K562 (cell line): Measurements from ENCODE around the gene LSP1. TPM values are rescaled to one million over a fixed set of nuclear protein-coding genes. Genes with fewer than 3 reads are reported as not detected.

Experiments used
- ATAC-seq: fragments of 200-7000 bp; cut with Tn5 transposase; 3 replicates; pipeline ENCODE4 v1.9.1; 2020; ENCODE audit warnings: moderate library complexity
- BruUV-seq: library from RNA; stranded (reverse); fragments of 400-500 nt; replicated peaks from 2 replicates; lab custom pipeline; 2021; lab: Mats Ljungman, UMichigan
- CTCF ChIA-PET: fragments of 300-600 bp; formaldehyde crosslinking; extraction: SDS; loops from one replicate; lab custom pipeline; 2021; ENCODE audit warnings: low intra/inter-chr PET ratio; lab: Yijun Ruan, JAX
- POLR2A ChIA-PET: fragments of 300-600, 350-650 bp; sonication (Branson Sonifier 250); formaldehyde crosslinking; extraction: SDS; loops from one replicate; lab custom pipeline; 2021; ENCODE audit warnings: antibody characterized with exemption, inconsistent platforms; lab: Yijun Ruan, JAX
- DNase-seq, 4 experiments: peaks; one replicate each; pipeline versions ENCODE4 v3.0.0 to v3.0.0-alpha.2; 2011 to 2018; ENCODE audit warnings: low spot score in 3 of 4, mixed read lengths in 3 of 4; ENCODE audit errors: extremely low read depth in 1 of 4
- FAIRE-seq: peaks from 2 replicates; lab custom pipeline; 2011; peaks lifted over from hg19 to GRCh38; lab: Jason Lieb, UNC
- H2AFZ ChIP-seq: 2 replicates; pipeline ENCODE4 v1.6.0; 2011; ENCODE audit warnings: low read depth, low read length, control low read depth, inconsistent platforms
- H3K27ac ChIP-seq: fragments of 200-600 bp; 3 replicates; pipeline ENCODE4 v1.8.0; 2011; ENCODE audit warnings: low read depth, mild to moderate bottlenecking, control low read depth, inconsistent platforms, low read length, moderate library complexity, mixed read lengths; ENCODE audit errors: extremely low read depth
- H3K27me3 ChIP-seq, 2 experiments: fragments of 300-600 bp in 1 of 2; 2 replicates in 1 of 2; 3 replicates in 1 of 2; pipeline versions ENCODE4 v1.6.0 to v1.8.0; 2011; ENCODE audit warnings: inconsistent platforms in 2 of 2, low read length in 2 of 2, mild to moderate bottlenecking in 1 of 2, mixed read lengths in 1 of 2, moderate library complexity in 1 of 2; ENCODE audit not compliant: control insufficient read depth in 2 of 2, insufficient read depth in 2 of 2
- H3K36me3 ChIP-seq: fragments of 300-600 bp; 3 replicates; pipeline ENCODE4 v1.8.0; 2011; ENCODE audit warnings: mild to moderate bottlenecking, low read length, inconsistent platforms; ENCODE audit not compliant: control insufficient read depth, insufficient read depth
- H3K4me1 ChIP-seq, 2 experiments: fragments of 200-600 bp in 1 of 2; replicated peaks in 1 of 2; 2 replicates in 1 of 2; 3 replicates in 1 of 2; pipeline versions ENCODE4 v1.5.1 to v1.8.0; 2011; ENCODE audit warnings: inconsistent platforms in 2 of 2, low read length in 2 of 2, mild to moderate bottlenecking in 1 of 2, mixed read lengths in 1 of 2, moderate library complexity in 1 of 2; ENCODE audit not compliant: control insufficient read depth in 2 of 2, insufficient read depth in 2 of 2
- H3K4me2 ChIP-seq: 2 replicates; pipeline ENCODE4 v1.6.1; 2011; ENCODE audit warnings: low read length, control low read depth, inconsistent platforms, mixed read lengths; ENCODE audit not compliant: insufficient read depth
- H3K4me3 ChIP-seq: fragments of 200-600 bp; sonication (generic), shearing (Covaris generic); 2 replicates; pipeline ENCODE4 v1.5.1; 2016; ENCODE audit warnings: control low read depth, inconsistent platforms
- H3K79me2 ChIP-seq: fragments of 200-600 bp; 3 replicates; pipeline ENCODE4 v1.8.0; 2011; ENCODE audit warnings: low read length, inconsistent platforms; ENCODE audit not compliant: control insufficient read depth, insufficient read depth
- H3K9ac ChIP-seq, 2 experiments: 2 replicates each; pipeline versions ENCODE4 v1.6.0 to v1.6.1; 2011; ENCODE audit warnings: low read depth in 2 of 2, low read length in 2 of 2, control low read depth in 1 of 2, inconsistent platforms in 1 of 2, mild to moderate bottlenecking in 1 of 2, mixed read lengths in 1 of 2; ENCODE audit not compliant: insufficient read depth in 1 of 2
- H3K9me1 ChIP-seq: one replicate; pipeline ENCODE4 v1.6.0; 2011; ENCODE audit warnings: inconsistent platforms, mild to moderate bottlenecking, low read length, moderate library complexity; ENCODE audit not compliant: control insufficient read depth, insufficient read depth
- H3K9me3 ChIP-seq: replicated peaks from 2 replicates; pipeline ENCODE4 v1.5.1; 2011; ENCODE audit warnings: low read depth, low read length, inconsistent platforms; ENCODE audit not compliant: control insufficient read depth, insufficient read depth
- H4K20me1 ChIP-seq: replicated peaks from 2 replicates; pipeline ENCODE4 v1.6.1; 2011; ENCODE audit warnings: low read length, inconsistent platforms, mixed read lengths; ENCODE audit not compliant: control insufficient read depth, insufficient read depth
- ATF2 ChIP-seq: sonication (generic); formaldehyde crosslinking; IDR thresholded peaks from 2 replicates; pipeline ENCODE4 v1.8.1; 2022; ENCODE audit warnings: missing genetic modification reagents
- CBFA2T2 ChIP-seq: fragments of 450-650 bp; conservative IDR thresholded peaks from 2 replicates; pipeline ENCODE4 v1.6.1; 2017; ENCODE audit warnings: mild to moderate bottlenecking
- EGR1 ChIP-seq: fragments of 450-650 bp; conservative IDR thresholded peaks from 2 replicates; pipeline ENCODE4 v1.6.1; 2017; ENCODE audit warnings: mild to moderate bottlenecking
- HNRNPL ChIP-seq: fragments of 200-400 bp; formaldehyde crosslinking; IDR thresholded peaks from 2 replicates; pipeline ENCODE4 v1.6.1; 2017; ENCODE audit warnings: low read depth, mild to moderate bottlenecking, low read length
- LCOR ChIP-seq: sonication (generic); formaldehyde crosslinking; IDR thresholded peaks from 2 replicates; pipeline ENCODE4 v1.8.0; 2022; ENCODE audit warnings: mild to moderate bottlenecking, missing genetic modification reagents
- POLR2B ChIP-seq: fragments of 450-650 bp; IDR thresholded peaks from 2 replicates; pipeline ENCODE4 v1.6.1; 2018; ENCODE audit warnings: low read depth; ENCODE audit not compliant: partially characterized antibody
- WHSC1 ChIP-seq: IDR thresholded peaks from one replicate; pipeline ENCODE4 v1.6.1; 2012; ENCODE audit warnings: low read length, control low read depth, inconsistent platforms
- ZKSCAN3 ChIP-seq: fragments of 250-450 bp; sonication (Bioruptor Pico); IDR thresholded peaks from 2 replicates; pipeline ENCODE4 v1.4.0; 2020
- ZMIZ1 ChIP-seq, 2 experiments: fragments of 150-350 bp in 1 of 2; IDR thresholded peaks; 2 replicates each; pipeline ENCODE4 v1.6.1; 2012 to 2016; ENCODE audit warnings: low read depth in 2 of 2, low read length in 2 of 2, mild to moderate bottlenecking in 1 of 2, moderate library complexity in 1 of 2
- ZNF23 ChIP-seq: fragments of 250-450 bp; sonication (Bioruptor Pico); IDR thresholded peaks from 2 replicates; pipeline ENCODE4 v1.4.0; 2020; ENCODE audit warnings: mild to moderate bottlenecking
- ZNF696 ChIP-seq: fragments of 250-450 bp; sonication (Bioruptor Pico); conservative IDR thresholded peaks from 2 replicates; pipeline ENCODE4 v1.4.0; 2020; ENCODE audit warnings: mild to moderate bottlenecking, moderate library complexity
- WGBS: fragments of 100-300 bp; shearing (Covaris generic); methylation state at CpG from one replicate; pipeline ENCODE4 v1.1.6; 2016; ENCODE audit warnings: low coverage, mixed read lengths; ENCODE audit not compliant: insufficient coverage; ENCODE audit errors: missing lambda C conversion rate; 5-methylcytosine and 5-hydroxymethylcytosine counted together
- in situ Hi-C: fragments of 300-500 bp; cut with MboI; formaldehyde crosslinking; loops from 4 replicates; pipeline ENCODE4 v1.15.0; 2018; ENCODE audit warnings: inconsistent platforms, mixed read lengths
- intact Hi-C: fragments of 100-400 bp; cut with micrococcal nuclease; formaldehyde crosslinking; loops from 2 replicates; pipeline ENCODE4 v1.14.2; 2022
- polyA plus RNA-seq, 8 experiments: library from polyadenylated mRNA; depleted of rRNA in 4 of 8; stranded (reverse) in 5 of 8; unstranded in 3 of 8; fragments of >200 nt; fragmentation: Nextera tagmentation in 2 of 8; fragmentation: Illumina TruSeq in 1 of 8; extraction: Ambion mirVana in 2 of 8; extraction: Trizol in 1 of 8; gene quantifications; 2 replicates each; pipeline versions ENCODE4 v1.2.1 to v1.2.3, GENCODE V29; 2011 to 2014; ENCODE audit warnings: inconsistent platforms in 1 of 8, missing spikeins in 1 of 8
- total RNA-seq, 7 experiments: library from RNA; depleted of rRNA in 6 of 7; stranded (reverse); fragments of >200 nt in 6 of 7; fragmentation: Illumina TruSeq in 2 of 7; extraction: Trizol in 2 of 7; gene quantifications; 2 replicates each; pipeline versions ENCODE4 v1.2.1 to v1.2.3, GENCODE V29; 2011 to 2021; ENCODE audit warnings: low replicate concordance in 1 of 7

The LSP1 gene
- total and polyA plus RNA-seq, 9 of the 15 experiments (the other 6 are each of a cell fraction or from before 2014, with no cell fraction given): 0.08 to 2.9 (median 0.65) TPM; not detected in 2

GRCh38 chr11:1924181-1924580 lies 71.3 kb downstream of the LSP1 start:
- Histone ChIP-seq H3K9me3 (no peaks in the 10 kb centered on the region), H3K4me3 (no peak overlapping the region), H2AFZ (no peak overlapping the region), H3K9ac (no peak overlapping the region), H4K20me1 (peaks cover 7% of the 10 kb centered on the region; the same call in 1 of the 2 replicates), H3K27me3 (peaks cover 14 to 79% of the 10 kb centered on the region in 2 experiments; a peak in 4 of 5 replicates), H3K4me1 (peaks cover 0 to 50% of the 10 kb centered on the region in 2 experiments; a peak in 2 of 5 replicates)
- POLR2A ChIA-PET: no interaction called here
- in situ Hi-C loops: no loop called here
- 9% methylated on average over 17 of the region's 17 CpGs for WGBS
- intact Hi-C loops: no loop called here
- no TSS peak for BruUV-seq
- TF ChIP-seq ZNF23 (CRISPR knock-in tag) (no peak), CBFA2T2 (no peak), EGR1 (peak; percentile 66)
- TF ChIP-seq, all 486 proteins: peak for 1
- ATAC-seq (no peak), DNase-seq (no peak), FAIRE-seq (no peak)
- no peaks in the 10 kb centered on the region for H3K9me1 ChIP-seq
- no peak overlapping the region for H3K27ac ChIP-seq
- no peaks in the 10 kb centered on the region for H3K79me2 ChIP-seq
- no peak overlapping the region for H3K4me2 ChIP-seq
- H3K36me3 ChIP-seq: no peaks in the 10 kb centered on the region
- CTCF ChIA-PET: no interaction called here

DNA sequence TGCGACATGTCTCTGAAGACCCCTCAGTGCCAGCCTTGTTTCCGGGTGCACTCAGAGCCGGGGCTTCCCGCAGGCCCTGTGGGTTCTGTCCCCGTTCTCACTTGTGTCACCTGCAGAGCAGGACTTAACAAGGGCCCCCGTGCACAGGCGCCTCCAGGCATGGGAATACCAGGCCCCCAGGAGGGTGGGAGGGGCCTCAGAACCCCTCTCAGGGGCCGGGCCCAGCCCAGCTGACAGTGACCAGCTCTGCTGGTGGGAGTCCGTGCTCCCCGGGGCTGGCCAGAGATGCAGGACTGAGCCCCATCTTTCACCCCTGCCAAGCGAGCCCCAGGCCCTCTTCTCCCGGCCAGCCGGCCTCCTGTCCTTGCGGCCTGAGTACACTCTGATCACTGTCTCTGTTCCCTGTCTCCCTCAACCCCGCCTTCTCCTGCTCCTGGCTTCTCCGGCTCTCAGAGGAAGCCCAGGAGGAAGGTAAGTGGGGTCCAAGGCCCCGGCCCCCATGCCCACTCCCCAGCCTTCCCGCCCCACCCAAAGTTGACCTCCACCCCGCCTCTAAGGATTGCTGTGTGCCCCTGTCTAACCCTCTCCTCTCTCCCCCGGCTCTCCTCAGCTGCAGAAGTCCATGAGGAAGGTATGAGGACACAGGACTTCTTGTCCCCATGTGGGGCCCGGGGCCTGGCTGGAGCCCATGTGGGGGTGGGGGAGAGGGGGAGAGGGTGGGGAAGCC lies 71.9 kb downstream of the LSP1 start:
- H3K9me1 ChIP-seq: no peaks in the 10 kb centered on the region
- no peak overlapping the region for H3K4me3 ChIP-seq
- no peaks in the 10 kb centered on the region for H3K9me3 ChIP-seq
- CTCF ChIA-PET: no interaction called here
- intact Hi-C loops (no loop called here), in situ Hi-C loops (no loop called here)
- ATAC-seq (no peak), DNase-seq (no peak), FAIRE-seq (no peak)
- H3K9ac ChIP-seq: no peak overlapping the region
- POLR2A ChIA-PET: no interaction called here
- H3K27me3 ChIP-seq: peaks cover 16 to 79% of the 10 kb centered on the region in 2 experiments; a peak in 4 of 5 replicates
- H3K4me1 ChIP-seq: peaks cover 0 to 49% of the 10 kb centered on the region in 2 experiments; a peak in 2 of 5 replicates
- no peak overlapping the region for H3K4me2 ChIP-seq
- peaks cover 13% of the 10 kb centered on the region; the same call in 1 of the 2 replicates for H4K20me1 ChIP-seq
- WGBS: 6% methylated on average over 14 of the region's 21 CpGs
- no peak overlapping the region for H3K27ac ChIP-seq
- H2AFZ ChIP-seq: no peak overlapping the region
- H3K79me2 ChIP-seq: no peaks in the 10 kb centered on the region
- H3K36me3 ChIP-seq: no peaks in the 10 kb centered on the region
- BruUV-seq: no TSS peak
- no peak for TF ChIP-seq HNRNPL
- no peak for TF ChIP-seq ZMIZ1 (IDR thresholded peaks at IDR 0.05; ENCODE audit: low read depth in 2 of 2, low read length in 2 of 2)
- TF ChIP-seq ATF2 (CRISPR knock-in tag): no peak
- TF ChIP-seq LCOR: no peak
- no peak for TF ChIP-seq WHSC1
- no peak for TF ChIP-seq ZKSCAN3
- no peak for TF ChIP-seq ZNF696
- no peak for TF ChIP-seq POLR2B
